GM19240 (cell line): ENCODE data around the gene PRELID1.

Experiments used
- DNase-seq: peaks from one replicate; pipeline ENCODE4 v3.0.0; 2011; ENCODE audit warnings: low spot score; ENCODE audit not compliant: insufficient read length

PRELID1 gene

DNA sequence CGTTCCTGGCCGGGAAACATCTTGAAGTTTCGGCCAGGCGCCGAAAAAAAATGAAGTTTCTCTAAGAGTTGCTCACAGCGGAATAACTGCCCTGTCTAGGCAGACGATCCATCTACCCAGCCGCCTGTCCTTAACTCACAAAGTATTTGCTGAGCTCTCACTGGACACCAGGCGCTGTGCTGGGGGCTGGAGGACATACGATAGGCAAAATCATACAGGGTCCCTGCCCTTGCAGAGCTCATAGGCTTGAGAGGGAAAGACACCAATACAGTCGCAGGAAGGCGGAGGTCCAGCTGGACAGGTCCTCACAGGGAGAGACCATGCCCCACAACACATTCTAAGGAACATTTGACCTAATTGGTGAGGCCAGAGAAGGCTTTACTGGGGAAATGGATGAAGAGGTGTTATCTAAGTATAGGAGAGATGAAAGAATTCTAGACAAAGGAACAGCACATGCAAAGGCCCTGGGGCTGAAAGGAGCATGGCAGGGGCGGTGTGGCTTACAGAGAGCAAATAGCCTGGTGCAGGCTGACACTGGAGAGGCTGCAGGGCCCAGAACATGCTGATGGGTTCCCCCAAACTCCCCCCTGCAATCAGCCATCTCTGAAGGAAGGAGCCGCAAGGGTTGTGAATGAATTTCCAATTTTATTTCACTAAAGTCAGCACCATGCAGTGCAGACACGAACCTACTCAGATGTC is 10.1 kb downstream of the PRELID1 start:
- DNase-seq, result no peak

DNA sequence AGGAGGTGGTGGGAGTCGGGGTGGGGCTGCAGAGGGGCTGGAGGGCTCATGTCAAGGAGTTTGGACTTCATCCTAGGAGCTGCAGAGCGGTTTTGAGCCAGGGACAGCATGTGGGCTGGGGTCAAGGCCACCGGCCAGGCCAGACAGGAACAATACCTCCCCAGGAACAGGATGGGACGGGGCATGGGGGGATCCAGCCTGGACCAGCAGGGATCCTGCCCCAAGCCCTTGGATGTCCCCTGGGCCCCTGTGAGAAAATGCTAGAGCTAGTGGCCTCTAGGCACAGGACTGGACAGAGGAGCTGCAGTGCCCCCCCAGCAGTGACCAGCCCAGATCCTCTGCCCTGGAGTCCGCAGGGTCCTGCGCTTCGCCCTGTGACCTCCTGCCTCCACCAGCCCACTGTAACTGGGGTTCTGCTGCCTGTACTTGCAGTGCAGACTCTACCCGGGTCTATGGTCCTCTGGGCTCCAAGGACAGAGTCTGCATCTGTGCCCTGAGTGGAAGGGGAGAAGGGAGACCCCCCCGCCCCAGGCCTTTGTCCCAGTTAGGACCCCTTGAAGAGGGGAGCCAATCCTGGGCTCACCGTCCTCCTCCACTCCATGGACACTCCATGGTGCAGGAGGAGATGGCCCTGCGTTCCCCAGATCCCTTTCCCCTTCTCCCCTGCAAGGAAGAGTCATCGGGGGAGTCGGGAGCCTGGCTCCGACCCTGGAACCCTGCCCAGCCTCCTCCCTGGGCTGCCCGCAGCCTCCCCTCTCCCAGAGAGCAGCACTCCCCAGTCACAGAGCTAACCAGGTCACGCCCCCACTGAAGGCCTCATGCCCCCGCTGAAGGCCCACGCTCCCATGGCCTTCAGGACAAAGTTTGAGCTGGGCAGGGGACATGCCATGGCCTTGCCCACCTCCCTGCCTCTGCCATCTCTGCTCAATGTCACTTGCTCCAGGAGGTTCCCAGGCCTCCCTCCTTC is 11.1 kb downstream of the PRELID1 start:
- DNase-seq, result no peak

DNA sequence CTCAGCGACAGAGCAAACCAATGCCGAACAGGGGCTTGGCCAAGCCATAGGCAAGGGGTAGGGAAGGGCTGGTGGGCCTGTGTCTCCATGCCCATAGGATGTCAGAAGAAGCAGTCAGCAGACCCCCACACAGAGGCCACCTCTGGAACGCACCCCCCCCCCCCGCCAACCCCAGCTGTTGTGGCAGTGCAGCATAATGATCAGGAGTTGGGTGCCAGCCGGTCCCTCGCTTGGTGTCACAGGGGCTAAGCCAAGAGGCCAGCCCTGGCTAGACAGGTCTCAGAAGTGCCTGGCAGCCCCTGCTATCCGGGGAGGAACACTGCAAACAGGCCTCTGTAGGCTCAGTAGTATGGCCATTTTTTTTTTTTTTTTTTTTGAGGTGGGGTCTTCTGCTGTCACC is 11.8 kb downstream of the PRELID1 start:
- no peak for DNase-seq

DNA sequence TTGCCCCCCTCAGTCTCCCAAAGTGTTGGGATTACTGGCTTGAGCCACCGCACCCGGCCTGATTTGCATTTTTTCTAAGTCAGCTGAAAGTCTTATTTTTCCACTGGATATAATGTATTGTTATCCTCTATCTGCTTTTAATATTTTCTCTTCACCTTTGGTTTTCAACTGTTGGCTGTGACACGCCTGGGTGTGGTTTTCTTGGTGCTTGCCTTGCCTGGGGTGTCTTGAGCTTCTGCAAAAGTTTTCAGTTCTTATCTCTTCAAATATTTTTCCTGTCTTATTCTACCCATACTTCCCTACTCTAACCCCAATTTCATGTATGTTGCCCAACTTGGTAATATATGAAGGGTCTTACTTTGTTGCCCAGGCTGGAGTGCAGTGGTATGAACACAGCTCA is 12.4 kb downstream of the PRELID1 start:
- no peak for DNase-seq

DNA sequence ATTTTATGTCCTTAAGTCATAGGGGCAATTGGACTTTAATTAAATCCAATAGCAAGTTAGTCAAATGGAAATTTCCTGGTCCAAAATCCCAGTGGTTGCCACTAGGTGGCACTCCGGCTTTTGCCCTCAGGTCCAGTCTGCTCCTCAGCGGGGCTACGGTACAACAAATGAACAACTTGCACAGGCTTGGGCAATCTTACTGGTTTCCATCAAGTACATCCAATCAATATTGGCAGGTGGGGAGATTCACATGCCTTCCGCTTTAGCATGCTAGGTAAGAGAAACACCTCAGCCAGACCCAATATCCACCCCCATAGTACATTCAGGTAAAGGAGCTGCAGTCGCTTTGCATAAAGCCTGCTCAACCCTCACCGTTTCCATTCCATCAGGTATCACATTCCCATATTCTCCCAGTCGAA is 14.4 kb downstream of the PRELID1 start:
- no peak for DNase-seq

DNA sequence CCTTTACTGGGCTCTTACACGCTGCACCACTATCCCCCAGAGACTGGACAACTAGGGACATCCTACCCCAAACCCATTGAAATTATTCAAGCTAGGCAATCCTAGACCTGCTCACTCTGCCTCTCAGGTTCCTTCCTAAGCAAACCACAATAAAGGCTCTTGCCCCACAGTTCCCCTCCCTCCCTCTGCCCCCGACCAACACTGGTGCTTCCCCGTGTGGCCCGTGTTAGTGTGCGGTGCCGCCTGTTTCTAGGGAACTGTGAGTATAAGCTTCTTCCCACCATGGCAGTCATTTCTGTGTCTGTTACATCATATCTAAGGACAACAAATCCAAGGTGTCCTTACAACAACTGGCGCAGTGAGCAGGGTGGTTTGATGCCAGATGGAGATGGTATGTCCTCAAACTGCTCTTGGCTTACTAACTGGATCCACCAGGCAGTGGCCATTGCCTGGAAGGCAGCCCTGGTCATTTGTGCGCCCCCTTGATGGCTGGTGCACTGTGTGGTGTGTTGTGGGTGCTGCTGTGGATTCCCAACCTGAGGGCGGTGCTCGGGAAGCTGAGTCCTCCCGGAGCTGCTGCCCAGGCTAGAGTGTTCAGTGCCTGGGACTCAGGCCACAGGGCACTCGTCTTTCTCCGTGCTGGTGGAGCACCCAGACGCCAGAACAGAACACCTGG is 16.5 kb downstream of the PRELID1 start:
- DNase-seq, result no peak

DNA sequence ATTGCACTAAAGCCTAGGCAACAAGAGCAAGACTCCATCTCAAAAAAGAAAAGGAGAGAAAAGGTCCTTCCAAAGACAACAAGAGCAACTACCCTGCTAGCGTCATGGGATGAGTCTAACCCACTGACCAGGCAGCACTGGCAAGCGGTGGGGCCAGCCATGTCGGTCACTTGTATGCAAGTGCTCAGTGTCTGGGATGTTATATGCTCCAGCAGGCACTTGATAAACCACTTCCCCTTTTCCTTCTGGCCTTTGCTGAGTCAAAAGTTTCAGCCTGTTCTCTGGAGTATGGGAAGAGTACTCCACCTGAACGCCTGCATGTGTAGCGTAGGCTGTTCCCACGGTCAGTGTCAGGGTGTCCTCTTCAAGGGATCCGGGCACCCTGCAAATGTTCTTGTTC is 17.3 kb downstream of the PRELID1 start:
- no peak for DNase-seq

DNA sequence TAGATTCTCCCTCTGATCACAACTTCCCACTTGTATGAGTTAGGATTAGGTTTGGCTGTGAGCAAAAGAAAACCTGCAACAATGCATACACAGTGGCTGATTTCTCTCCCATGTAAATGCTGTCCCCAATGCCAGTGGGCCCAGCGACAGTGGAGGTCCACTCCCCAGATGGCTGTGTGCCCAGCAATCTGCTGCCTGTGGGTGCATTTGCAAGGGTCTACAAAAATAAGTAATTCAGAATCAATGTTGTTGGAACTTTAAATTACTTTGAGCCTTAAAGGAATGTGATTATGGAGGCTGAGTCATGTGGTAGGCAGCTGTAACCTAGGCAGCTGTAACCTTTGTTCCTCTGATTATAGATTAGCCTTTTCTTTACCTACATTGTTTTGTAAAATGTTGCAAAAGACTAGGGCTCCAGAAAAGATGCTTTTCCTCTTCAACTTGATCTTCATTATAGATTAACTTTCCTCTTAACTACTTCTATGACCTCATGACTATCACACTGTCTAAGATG is 22.3 kb downstream of the PRELID1 start:
- no peak for DNase-seq

DNA sequence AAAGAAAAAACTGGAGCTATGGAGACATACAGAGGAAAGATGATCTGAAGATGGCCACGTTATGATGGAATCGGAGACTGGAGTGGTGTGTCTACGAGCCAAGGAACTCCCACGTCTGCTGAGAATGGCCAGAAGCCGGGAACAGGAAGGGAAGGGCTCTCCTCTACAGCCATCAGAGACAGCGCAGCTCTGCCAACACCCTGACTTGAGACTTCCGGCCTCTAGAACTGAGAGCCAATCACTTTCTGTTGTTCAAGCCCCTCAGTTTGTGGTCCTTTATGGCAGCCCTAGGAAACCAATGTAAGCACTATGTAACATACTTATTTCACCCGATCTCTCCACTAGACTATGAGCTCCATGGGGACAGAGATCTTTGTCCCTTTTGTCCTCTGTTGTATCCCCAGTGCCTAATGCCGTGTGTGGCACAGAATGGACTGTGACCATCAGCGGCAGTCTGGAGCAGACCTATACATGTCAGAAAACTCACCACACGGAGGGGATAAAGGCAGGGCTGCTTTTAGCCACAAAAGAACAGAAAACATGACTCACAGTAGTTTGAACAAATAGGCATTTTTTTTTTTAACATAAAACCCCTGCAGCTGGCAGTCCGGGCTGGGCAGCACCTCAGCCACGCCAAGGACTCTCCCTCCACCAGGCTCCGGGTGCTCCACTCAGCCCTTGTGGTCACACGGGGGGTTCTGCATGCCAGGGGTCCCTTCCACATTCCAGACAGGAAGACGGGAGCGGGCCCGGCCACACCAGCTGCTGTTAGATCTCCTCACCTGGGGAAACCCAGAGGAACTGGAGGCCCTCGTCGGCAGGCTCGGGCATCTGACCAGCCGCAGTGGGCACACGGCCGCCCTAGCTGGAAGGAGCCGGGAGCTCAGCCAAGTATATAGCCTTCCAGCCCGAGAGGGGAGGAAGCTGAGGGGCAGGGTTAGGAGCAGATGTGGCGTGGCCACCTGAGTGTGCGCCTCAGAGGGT is 24.2 kb downstream of the PRELID1 start:
- no peak for DNase-seq

DNA sequence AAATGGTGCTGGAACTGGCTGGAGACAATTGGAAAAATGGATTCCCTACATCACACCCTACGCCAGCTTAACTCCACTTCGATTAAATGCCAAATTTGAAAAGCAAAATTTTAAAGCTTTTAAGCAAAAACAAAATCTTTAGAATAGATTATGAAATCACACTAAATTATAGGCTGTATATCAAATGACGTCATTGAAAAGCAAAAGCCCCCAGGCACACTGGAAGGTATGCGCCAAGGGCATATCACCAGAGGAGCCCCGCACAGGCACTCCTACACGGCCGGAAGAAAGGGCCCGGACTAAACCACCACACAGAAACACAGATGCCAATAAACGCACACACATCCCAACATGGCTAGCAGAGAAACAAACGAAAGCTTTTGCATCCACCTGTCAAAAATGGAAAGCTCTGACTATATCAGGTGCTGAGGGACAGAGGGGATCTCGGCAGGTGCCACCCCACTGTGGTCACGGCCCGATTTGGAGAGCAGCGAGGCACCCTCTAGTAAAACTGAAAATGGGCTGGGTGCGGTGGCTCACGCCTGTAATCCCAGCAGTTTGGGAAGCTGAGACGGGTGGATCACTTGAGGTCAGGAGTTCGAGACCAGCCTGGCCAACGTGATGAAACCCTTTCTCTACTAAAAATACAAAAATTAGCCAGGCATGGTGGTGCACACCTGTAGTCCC is 25.1 kb downstream of the PRELID1 start:
- DNase-seq, result no peak

DNA sequence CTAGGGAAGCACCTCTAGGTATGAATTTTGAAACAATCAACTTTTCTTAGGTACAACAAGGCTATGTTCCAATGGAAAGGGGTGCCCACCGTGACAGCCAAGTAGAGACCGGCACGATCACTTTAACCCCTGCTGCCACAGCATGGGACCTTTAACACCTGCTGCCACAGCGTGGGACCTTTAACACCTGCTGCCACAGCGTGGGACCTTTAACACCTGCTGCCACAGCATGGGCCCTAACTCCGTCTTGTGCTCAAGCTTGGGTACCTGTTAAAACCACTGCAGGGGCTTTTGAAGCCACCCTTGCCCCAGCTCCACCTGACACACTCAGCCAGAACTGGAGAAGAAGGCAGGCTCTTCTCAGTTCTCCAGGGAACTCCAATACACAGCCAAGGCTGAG is 26.3 kb downstream of the PRELID1 start:
- no peak for DNase-seq

DNA sequence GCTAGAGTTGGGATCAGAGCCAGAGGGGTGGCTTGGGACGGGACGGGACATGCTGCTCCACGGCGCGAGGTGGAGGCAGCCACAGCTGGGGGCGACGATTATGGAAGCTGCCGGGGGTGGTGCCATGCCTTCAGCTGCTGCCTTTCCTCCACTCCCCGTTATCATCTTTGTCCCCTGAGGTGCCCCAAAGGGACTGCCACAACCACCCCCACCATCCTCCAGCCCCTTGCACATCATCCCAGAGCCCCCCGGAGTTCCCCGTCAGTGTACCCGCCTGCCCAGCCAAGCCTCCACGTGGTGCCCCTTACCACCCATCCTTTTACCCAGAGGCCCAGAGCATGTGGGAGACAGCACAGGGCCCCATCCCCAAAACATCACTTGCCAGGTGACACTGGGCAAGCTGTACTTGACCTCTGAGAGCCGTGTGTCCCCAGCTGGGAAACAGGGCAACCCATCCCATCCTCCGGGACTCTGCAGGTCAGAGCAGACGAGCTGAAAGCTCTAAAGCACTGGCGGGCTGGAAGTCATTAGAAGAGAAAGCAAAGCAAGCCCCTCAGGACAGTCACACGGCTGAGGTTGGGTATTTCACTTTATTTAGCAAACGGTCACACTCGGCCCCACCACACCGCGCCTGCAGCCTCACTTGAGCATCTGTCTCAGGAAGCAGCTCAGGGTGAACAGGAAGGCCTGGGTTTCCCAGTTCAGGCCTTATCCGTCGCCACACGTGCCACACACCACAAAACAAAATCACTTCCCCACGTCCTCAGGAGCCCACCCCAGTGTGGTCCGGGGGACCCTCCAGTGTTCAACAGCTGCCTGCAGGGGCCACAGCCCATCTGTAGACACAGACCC is 27.6 kb downstream of the PRELID1 start:
- DNase-seq, result no peak

DNA sequence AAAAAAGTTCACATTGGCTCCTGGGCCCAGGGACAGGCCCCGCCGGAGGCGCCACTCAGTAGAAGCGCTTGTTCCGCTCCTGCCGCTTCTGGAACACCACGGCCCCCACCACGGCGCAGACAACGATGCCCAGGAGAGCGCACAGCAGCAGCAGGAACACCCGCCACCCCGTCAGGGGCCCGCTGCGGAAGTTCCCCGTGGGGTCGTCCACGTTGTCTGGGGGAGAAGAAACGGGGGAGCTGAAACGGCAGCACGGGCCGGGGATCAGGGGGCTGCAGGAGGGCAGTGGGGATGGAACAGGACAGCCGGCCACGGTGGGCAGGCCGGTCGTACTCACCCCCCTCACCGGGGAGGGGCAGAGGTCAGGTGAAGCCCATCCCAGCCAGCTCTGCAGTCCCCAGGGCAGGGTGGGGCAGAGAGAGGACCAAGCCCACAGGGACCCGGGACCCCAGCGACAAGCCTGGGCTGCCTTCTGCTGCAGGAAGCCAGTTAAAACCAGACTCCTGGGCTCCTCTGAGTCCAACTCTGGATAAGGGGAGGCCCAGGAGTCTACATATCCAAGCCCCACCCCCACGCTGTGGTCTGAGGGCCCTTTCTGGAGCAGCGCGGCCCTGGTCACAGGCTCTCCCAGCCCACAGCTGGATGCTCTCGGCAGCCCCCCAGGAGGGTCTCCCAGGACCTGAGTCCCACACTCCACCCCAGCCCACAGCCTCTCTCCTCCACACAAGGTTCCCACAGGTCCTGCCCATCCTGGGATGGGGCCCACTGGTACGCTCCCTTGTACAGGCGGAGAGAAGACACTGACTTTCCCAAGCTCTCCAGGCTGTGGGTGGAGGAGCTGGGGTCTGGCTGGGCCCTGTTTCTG is 28.7 kb downstream of the PRELID1 start:
- no peak for DNase-seq

DNA sequence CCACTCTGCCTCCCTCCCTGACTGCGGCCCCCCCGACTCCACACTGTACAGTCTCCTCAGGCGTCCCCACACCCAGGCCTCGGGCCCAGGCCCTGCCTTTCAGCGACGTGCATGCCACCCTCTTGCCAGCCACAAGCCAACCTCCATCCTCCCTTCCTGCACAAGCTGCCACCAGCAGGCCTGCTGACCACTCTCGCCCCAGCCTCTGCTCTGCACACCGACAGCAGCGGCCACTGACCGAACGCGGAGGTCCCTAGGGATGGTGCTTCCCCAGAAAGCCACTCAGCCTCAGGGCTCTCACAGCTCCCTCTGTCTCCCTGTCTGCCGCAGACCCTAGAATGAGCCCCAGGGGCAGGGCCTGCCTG is 29.3 kb downstream of the PRELID1 start:
- no peak for DNase-seq

DNA sequence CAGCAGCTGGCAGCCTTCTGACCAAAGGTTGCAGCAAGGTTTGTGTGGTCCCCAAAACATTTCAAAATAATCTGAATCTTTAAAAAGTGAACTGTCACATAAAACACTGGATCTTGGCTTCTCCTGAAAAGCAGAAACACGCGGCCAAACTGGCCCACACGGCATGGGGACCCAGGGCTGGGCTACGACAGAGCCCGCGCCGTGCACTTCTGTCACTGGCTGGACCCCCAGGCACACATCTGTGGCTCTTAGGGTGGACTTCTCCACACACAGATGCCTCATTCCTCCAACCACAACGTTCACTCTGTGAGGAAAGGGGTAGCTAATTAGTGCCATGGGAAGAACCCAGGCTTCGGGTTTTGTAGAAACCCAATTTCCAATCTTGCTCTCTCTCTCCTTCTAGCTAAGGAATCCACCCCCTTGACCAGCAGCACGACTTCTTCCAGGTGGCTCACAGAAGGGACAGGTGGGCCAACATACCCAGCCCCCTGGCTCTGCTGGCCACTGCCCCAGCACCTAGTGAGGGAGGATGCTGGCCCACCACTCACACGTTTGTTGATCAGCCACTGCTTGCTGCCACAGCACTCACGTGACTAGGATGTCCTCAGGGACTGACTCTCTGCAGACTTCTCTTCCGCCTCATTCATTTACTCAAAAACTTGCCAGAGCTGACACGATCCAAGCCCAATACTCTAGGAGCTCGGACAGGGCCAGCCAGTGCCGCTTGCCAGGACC is 30.0 kb downstream of the PRELID1 start:
- DNase-seq, result no peak

DNA sequence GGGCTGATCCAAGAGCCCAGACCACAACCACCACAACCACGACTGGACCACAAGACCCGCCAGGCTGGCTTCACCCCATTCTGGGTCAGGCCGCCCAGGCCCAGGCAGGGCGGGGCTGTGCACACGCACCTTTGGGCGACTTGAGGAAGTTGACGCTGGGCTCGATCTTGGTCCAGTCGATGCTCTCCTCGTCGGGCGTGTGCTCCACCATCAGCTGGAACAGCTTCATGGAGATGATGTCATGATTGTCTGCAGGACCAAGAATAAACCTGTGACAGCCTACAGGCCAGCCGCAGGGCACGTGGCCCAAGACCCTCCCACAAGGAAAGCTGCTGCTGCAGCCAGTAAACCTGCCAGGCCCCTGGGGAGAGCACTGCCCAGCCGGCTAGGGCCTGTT is 30.6 kb downstream of the PRELID1 start:
- no peak for DNase-seq
